OCI-LY1 (cell line): ENCODE results near the gene MAGI1.

Source experiments
- CTCF ChIP-seq: fragments of 200-600 bp; sonication (generic), shearing (Covaris generic); IDR thresholded peaks from 2 replicates; pipeline ENCODE4 v1.5.1; 2017; ENCODE audit warnings: mild to moderate bottlenecking, antibody characterized with exemption, low read length, moderate library complexity, mixed read lengths
- EZH2 ChIP-seq: fragments of 200-600 bp; sonication (generic), shearing (Covaris generic); IDR thresholded peaks from 2 replicates; pipeline ENCODE4 v1.8.0; 2017; ENCODE audit warnings: borderline replicate concordance, mixed run types, mild to moderate bottlenecking, antibody characterized with exemption, low read length, moderate library complexity, mixed read lengths

DNA sequence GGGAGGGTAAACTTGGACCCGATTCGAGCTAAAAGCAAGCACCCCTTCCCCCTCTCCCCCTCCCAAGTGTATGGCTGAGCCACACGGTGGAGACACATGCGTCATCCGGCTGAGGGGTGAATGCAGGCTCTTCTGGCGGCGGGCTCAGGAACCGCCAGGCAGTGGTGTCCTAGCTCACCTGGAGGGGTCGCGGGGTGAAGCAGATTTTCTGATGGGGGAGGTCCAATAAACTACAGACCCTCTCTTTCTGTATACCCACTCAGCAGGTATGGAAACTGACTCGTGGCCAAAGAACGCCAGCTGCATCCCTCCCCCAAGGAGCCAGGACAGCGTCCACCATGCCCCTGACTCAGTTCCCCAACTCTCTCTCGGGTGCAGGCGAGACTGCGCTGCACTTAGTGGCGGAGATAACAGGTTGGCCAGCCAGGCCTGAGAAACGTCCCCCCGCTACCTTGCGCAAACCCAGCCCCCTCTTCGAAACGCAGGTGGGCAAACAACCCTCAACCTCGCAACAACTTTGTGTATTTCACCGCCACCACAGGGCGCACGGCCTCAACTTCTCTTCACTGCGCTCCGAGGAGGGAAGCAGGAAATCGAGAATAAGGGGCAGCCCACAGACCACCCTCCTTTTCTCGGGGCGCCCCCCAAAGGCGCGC is 1.3 kb downstream of the MAGI1 start:
- TF ChIP-seq EZH2: no peak
- no peak for TF ChIP-seq CTCF
